Measurements from ENCODE around the gene MEAK7.
"Not testable (repeated sequence)": the region's sequence is repeated elsewhere in the genome, so short reads cannot be mapped to it uniquely, and the experiment has no call there.

The MEAK7 gene

DNA sequence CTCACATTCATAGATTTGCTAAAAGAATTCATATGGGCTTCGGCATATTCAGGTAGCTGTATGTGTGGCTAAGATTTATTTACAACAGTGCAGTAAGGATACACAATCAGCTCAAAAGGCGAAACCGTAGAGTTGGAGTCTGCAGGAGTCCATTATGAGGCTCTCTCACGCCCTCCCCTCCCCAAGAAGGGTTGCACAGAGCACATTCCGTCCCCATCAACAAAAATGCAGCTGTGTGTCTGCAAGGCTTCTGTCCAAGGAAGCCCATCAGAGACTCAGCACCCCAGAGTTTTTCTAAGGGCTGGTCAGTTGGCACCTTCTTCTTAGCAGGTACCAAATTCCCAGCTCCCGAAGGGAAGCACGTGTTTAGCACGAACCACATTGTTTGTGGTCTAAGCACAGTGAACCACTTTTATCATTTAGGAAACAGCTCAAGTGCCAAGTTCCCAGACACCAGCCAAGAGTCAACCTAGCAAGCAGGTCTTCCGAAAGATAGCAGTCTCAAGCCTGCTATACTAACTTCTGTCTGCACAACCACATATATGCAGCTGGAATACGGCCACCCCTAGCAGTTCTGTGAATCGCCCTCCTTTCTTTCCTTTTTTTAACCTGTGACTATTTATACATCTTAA is 28.5 kb upstream of the MEAK7 start:
- no peak for DNase-seq

GRCh38 chr16:84532291-84532724 is 27.8 kb upstream of the MEAK7 start:
- no peak for DNase-seq

DNA sequence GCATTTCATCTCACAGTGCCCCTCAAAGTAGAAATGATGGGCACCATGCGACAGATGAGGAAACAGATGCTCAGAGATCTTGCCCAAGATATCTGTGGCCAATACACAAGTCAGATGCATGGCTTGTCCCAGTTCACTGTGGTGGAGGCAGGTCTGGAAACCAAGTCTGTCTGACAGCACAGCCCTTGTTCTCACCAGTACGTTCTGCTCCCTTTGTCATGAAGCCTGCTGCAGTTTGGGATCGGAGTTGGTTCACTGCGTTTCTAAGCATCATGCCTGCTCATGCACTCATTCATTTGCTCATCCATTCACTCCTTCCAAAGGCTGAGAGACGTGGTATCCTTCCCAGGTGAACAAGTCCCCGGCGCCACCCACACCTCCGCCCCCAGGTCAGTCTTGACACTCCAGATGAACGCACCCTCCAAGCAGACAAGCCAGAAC is 27.2 kb upstream of the MEAK7 start:
- DNase-seq, result no peak

DNA sequence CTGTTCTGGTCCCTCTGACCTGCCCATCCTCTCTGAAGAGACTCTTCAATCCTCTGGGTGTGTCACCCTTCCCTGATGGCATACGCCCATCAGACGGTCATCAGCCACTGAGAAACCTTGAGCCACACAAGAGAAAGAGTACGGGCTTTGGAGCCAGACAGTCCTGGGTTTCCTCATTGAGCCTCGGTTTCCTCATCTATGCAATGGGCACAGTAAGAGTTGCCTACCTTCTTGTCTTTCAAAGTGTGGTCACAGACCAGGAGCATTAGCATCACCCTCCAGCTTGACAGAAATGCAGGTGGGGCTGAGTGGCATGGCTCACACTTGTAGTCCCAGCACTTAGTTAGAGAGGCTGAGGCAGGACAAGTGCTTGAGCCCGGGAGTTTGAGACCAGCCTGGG is 26.1 kb upstream of the MEAK7 start:
- no peak for DNase-seq

- DNase-seq, result no peak
These were observed 25.1 kb upstream of the MEAK7 start for GRCh38 chr16:84529607-84530006.

DNA sequence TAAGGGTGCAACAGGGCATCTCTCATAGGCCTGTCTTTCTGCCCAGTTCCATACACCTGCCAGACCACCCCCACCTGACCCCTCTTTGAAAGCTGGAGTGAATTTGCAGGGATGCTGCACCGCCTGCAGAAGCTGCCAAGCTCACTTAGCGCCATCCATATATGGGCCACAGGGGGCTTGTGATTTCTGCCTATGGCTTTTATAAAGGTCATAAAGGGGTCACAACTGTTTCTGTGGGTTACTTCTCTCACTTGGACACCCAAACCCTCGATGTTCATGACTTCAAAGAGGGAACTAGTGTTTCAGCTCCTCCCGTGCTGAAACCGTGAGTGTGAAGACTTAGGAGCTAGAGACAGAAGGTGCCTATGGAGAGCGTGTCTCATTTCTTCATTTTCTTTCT is 23.9 kb upstream of the MEAK7 start:
- no peak for DNase-seq

DNA sequence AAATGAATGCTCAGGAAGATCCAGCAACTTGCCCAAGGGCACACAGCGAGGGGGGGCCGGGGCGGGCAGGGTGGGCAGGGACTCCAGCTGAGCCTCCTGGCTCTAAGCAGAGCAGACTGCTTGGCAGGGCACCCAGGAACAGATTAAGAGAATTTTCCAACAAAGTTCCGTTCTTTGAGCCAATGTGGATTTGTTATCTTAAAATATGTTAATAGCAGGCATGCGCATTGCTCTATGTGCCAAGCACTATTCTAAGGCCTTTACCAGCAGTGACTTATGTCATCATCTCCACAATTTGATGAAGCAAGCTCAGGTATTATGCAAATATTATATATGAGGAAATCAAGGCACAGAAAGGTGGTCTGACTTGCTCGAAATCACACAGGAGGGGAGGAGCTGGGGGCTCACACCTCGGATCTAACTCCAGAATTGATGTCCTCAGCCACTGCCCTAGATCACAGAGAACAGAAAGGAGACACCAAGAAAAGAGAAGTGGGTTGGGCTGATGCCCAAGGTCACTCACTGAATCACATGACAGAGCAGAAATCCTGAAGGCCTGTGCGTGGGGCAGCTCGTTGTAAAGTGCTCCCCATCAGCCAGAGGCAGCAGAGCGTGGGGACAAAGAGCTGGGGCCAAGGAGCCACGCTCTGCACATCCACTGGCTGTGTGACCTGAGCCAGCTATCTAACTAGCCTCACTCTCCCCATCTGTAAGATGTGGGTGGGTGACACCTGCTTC is 23.2 kb upstream of the MEAK7 start:
- DNase-seq, result no peak

DNA sequence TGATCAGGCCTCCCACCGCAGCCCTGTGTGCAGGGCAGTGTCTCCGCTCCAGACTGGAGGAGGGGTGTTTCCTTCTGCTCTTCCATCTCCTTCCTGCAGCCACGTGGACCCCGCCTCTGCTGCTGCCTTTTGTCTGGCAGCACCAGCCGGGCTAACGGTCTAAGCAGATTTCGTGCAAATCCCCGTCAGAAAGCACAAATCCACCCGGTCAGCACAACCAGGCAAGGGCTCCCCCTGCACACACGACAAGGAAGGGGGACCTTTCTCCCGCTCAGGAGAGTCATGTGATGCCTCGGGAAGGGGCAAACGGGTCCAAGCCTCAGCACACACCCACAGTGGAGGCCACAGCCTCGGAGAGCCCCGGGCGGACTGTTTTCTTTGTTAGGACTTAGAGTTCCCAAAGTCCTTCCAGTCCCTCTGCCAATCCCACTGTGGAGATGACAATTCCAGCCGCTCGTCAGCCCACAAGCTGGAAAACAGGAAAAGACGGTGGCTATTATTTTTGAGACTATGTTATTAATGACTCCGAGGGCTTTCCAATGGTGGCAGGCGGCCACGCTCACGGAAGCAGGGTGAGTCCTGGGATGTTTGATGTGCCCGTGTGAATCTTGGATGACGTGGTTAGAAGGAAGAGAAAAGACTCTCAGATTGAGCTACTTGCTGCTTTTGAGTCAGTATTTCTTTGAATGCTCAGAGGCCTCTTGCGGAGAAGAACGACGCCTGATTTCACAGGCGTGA is 22.5 kb upstream of the MEAK7 start:
- DNase-seq, result no peak

GRCh38 chr16:84524941-84525581 is 20.6 kb upstream of the MEAK7 start:
- DNase-seq, result not testable (repeated sequence)

GRCh38 chr16:84524346-84524920 is 20.0 kb upstream of the MEAK7 start:
- no peak for DNase-seq

GRCh38 chr16:84521497-84521770 is 17.0 kb upstream of the MEAK7 start:
- DNase-seq, result no peak

DNA sequence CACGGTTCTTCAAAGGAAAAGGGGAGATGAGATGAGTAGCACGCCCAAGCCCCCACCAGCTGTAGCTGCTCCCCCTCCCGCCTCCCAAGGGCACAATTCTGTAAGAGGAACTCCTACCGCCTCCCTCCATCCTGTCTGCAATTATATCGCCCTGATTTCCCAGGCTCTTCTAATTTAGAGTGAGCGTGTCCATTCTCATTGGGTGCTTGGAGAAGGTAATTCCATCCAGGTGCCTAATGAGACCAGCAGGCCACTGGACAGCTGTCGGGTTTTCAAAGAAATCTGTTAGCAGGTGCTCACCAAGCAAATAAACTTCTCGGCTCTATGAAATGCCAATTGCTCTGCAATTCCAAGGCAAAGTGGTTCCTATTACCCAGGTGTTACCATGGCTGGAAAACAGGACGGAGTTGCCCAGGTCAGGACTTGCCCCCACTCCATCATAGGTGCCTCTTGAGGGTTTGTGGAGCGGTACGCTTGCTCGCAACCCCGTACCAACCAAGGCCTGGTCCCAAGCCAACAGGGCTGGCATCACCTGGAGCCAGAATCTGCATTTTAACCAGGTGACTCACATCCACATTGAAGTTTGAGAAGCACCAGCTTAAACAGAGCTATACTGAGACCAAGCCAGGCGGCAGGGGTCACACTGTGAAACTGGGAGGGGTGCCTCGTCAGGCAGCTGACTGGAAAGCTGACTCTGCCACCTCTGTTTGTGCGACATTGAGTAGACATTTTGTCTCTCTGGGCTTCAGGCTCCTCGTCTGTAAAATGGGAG is 16.5 kb upstream of the MEAK7 start:
- DNase-seq, result no peak

GRCh38 chr16:84519855-84520254 is 15.4 kb upstream of the MEAK7 start:
- DNase-seq, result no peak

- DNase-seq, result no peak
These were observed 14.4 kb upstream of the MEAK7 start for GRCh38 chr16:84518804-84519341.

DNA sequence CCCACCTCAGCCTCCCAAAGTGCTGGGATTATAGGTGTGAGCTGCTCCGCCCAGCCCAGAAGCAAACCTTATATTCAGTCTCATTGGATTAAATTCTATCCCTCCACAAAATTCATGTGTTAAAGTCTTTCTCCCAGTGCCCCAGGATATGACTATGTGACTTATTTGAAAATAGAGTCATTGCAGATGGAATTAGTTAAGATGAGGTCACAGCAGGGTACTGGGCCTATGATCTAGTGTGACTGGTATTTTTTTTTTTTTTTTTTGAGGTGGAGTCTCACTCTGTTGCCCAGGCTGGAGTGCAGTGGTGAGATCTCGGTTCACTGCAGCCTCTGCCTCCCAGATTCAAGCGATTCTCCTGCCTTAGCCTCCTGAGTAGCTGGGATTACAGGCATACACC is 13.8 kb upstream of the MEAK7 start:
- DNase-seq, result not testable (repeated sequence)

DNA sequence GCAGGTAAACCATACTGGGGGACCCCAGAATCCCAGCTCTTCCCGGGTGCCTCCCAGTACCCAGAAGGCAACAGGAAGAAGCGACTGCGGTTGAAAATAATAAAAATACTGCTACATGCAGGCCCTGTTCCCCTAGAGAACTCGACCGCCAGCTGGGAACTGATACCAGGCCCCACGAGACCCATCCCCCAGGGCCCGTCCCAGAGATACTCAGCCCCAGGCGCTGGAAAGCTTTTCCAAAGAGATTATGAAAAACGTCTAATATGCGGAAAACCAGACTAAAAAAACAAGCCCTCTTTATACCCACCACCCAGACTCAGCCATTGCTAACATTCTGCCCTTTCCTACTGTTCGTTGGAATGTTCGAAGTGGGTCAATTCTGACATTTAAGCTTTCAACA is 12.9 kb upstream of the MEAK7 start:
- no peak for DNase-seq

DNA sequence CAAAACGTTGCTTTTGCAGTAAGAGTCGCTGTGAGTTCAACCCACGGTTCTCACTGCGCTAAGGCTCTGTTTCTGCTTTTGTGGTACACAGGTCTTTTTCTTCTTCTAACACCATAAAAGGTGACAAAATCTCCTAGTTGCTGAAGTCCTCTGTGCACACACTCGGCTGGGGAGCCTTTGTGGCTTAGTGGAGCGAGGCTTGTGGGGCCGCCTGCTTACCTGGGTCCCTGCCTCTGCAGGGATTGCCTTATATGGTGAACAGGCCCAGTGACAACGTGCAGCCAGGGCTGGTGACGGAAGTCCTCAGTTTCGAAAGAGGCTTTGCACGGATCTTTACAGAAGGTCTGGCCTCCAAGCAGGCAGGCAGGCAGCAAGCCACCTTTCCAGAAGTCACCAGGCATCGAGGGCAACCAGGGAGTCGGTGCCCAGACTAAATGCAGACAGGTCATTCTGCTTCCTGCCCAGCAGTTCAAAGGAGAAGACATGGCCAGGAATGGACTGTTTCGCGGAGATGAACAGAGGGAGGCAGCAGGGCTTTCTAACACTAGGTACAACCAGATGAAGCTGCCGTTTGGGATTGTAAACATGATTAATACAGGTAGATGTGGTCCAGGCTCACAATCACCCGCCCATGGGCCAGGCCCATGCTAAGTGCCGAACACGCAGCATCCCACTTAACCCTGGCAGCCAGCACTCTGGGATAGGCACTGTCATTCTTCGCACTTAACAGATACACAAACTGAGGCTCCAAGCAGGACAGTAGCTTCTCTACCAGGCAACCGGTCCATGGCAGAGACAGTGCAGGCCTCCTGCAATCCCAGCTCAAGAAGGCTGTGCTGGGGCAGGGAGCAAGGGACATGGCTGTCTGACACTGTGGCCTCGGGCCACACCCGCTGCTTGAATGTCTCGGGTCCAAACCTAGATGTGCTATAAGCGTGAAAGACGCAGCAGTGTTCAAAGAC is 10.7 kb upstream of the MEAK7 start:
- DNase-seq, result no peak

GRCh38 chr16:84514295-84514873 is 9.9 kb upstream of the MEAK7 start:
- no peak for DNase-seq

GRCh38 chr16:84513666-84514065 is 9.2 kb upstream of the MEAK7 start:
- DNase-seq, result no peak

- no peak for DNase-seq
These were observed 8.7 kb upstream of the MEAK7 start for GRCh38 chr16:84513123-84513522.

GRCh38 chr16:84511831-84512230 is 7.4 kb upstream of the MEAK7 start:
- DNase-seq, result no peak

Measured in NCI-H446 treated with DMSO at 0.1 percent for 48 hours (cell line).